Stomach (tissue), 9 donors: ENCODE measurements around the gene SMOC2. TPM values are rescaled to one million over a fixed set of nuclear protein-coding genes. Genes with fewer than 3 reads are reported as not detected.

Source experiments
- DNase-seq, 2 donors: peaks; one replicate each; pipeline versions ENCODE4 v3.0.0 to v3.0.0-alpha.2; 2013 to 2019
- H3K27ac ChIP-seq, 5 donors: fragments of 200-600 bp in 4 of 5; sonication (generic) in 4 of 5; one replicate each; pipeline ENCODE4 v1.5.1; 2013 to 2019; ENCODE audit warnings: mild to moderate bottlenecking in 1 of 5, moderate library complexity in 1 of 5
- H3K27me3 ChIP-seq, 3 donors: fragments of 200-600 bp; sonication (generic); one replicate each; pipeline ENCODE4 v1.5.1; 2017 to 2019; ENCODE audit warnings: mixed run types in 1 of 3
- H3K36me3 ChIP-seq, 4 donors: fragments of 200-600 bp; sonication (generic); 1 replicate in 3 of 4; 2 replicates in 1 of 4; pipeline ENCODE4 v1.5.1; 2016 to 2019
- H3K4me1 ChIP-seq, 4 donors: fragments of 200-600 bp; sonication (generic); one replicate each; pipeline ENCODE4 v1.5.1; 2016 to 2019
- H3K4me3 ChIP-seq, 4 donors: fragments of 200-600 bp; sonication (generic) in 3 of 4; one replicate each; pipeline ENCODE4 v1.5.1; 2016 to 2019; ENCODE audit warnings: mild to moderate bottlenecking in 1 of 4
- H3K9me3 ChIP-seq, 4 donors: fragments of 200-600 bp; sonication (generic); one replicate each; pipeline ENCODE4 v1.5.1; 2016 to 2019
- CTCF ChIP-seq, 7 experiments: fragments of 450-650 bp in 4 of 7; fragments of 200-600 bp in 3 of 7; sonication (generic) in 3 of 7; IDR thresholded peaks; one replicate each; pipeline ENCODE4 v1.5.1; 2016 to 2019; ENCODE audit warnings: antibody characterized with exemption in 7 of 7, control low read depth in 2 of 7, mild to moderate bottlenecking in 1 of 7
- EP300 ChIP-seq: sonication (generic); formaldehyde crosslinking; IDR thresholded peaks from one replicate; pipeline ENCODE4 v1.6.1; 2017; ENCODE audit warnings: antibody characterized with exemption
- POLR2A ChIP-seq, 4 donors: fragments of 450-650 bp; IDR thresholded peaks; one replicate each; pipeline ENCODE4 v1.6.1; 2016; ENCODE audit warnings: antibody characterized with exemption in 4 of 4, control low read depth in 2 of 4, mild to moderate bottlenecking in 1 of 4, moderate library complexity in 1 of 4
- POLR2AphosphoS5 ChIP-seq, 3 donors: sonication (generic); formaldehyde crosslinking; IDR thresholded peaks; one replicate each; pipeline ENCODE4 v1.6.1; 2016; ENCODE audit warnings: antibody characterized with exemption in 3 of 3
- WGBS, 5 donors: extraction: QIAGEN DNeasy Blood & Tissue Kit in 3 of 5; methylation state at CpG; one replicate each; pipeline versions ENCODE4 v1.1.5 to v1.1.7; 2013 to 2018; 5-methylcytosine and 5-hydroxymethylcytosine counted together
- intact Hi-C: fragments of 100-400 bp; cut with DNase I; formaldehyde crosslinking; loops from one replicate; pipeline ENCODE4 v1.15.1; 2023; ENCODE audit warnings: low total_unique reads
- polyA plus RNA-seq, 3 donors: library from polyadenylated mRNA; stranded (reverse); fragments of 200-250 nt; gene quantifications; one replicate each; pipeline ENCODE4 v1.2.3, GENCODE V29; 2013
- total RNA-seq, 5 donors: library from RNA; depleted of rRNA; stranded (reverse); fragments of >200 nt; gene quantifications; one replicate each; pipeline versions ENCODE4 v1.1.0 to v1.2.3, GENCODE V29; 2014 to 2016
- donor health status: healthy with polysubstance abuse.
- donor health status: Bipolar disorder and iron deficiency.
- donor health status: healthy.

SMOC2 gene
- total and polyA plus RNA-seq, 8 donors: 7.9 to 520 (median 76.9) TPM

- peak overlapping the region in 2 of 5 donors; percentile 15 to 41 for H3K27ac ChIP-seq
- DNase-seq: no peak
- H3K36me3 ChIP-seq: no peaks in the 10 kb centered on the region
- no peaks in the 10 kb centered on the region for H3K27me3 ChIP-seq
- 40 to 52% (median 44%) methylated on average over 7 of the region's 7 CpGs for WGBS, 5 donors
- intact Hi-C loops: no loop called here
- TF ChIP-seq CTCF (IDR thresholded peaks at IDR 0.05) (no peak), EP300 (no peak), POLR2A (IDR thresholded peaks at IDR 0.05) (no peak), POLR2AphosphoS5 (IDR thresholded peaks at IDR 0.05) (no peak)
- H3K4me3 ChIP-seq: no peak overlapping the region
- peaks cover 0 to 55% (median 18%) of the 10 kb centered on the region in 4 donors for H3K4me1 ChIP-seq
- no peaks in the 10 kb centered on the region for H3K9me3 ChIP-seq
Measured at GRCh38 chr6:168457653-168457934, 16.6 kb downstream of the SMOC2 start.

DNA sequence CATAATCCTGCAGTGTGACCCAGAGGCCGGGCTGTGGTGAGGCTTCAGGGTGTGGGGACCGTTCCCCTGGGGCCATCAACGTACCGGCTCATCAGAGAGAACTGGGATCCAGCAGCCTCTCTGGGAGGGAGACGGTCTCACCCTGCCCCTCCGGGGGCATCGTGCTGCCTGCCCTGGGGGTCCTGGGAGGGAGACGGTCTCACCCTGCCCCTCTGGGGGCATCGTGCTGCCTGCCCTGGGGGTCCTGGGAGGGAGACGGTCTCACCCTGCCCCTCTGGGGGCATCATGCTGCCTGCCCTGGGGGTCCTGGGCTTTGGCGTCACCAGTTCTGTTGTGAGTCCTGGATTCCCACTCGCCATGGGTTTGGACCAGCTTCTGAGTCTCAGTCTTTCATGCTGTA, 17.1 kb downstream of the SMOC2 start:
- Histone ChIP-seq H3K27me3 (no peaks in the 10 kb centered on the region), H3K4me3 (no peak overlapping the region), H3K4me1 (peaks cover 0 to 50% (median 13%) of the 10 kb centered on the region in 4 donors), H3K9me3 (no peaks in the 10 kb centered on the region), H3K36me3 (no peaks in the 10 kb centered on the region), H3K27ac (peak overlapping the region in 2 of 5 donors; percentile 15 to 41)
- no peak for TF ChIP-seq CTCF (IDR thresholded peaks at IDR 0.05)
- no peak for TF ChIP-seq POLR2A (IDR thresholded peaks at IDR 0.05)
- no peak for TF ChIP-seq POLR2AphosphoS5 (IDR thresholded peaks at IDR 0.05)
- TF ChIP-seq EP300: no peak
- 82 to 89% (median 87%) methylated on average over 9 to 12 of the region's 12 CpGs for WGBS, 5 donors
- no peak for DNase-seq
- intact Hi-C loops: no loop called here

DNA sequence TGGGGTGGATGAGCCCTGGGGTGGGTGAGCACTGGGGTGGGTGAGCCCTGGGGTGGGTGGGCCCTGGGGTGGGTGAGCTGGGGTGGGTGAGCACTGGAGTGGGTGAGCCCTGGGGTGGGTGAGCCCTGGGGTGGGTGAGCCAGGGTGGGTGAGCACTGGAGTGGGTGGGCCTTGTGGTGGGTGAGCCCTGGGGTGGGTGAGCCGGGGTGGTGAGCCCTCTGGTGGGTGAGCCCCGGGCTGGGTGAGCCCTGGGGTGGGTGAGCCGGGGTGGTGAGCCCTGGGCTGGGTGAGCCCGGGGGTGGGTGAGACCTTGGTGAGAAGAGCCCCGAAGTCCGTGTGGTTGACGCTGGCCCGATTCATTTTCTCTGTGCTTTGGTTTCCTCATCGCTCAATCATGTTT, 18.6 kb downstream of the SMOC2 start:
- intact Hi-C loops: no loop called here
- TF ChIP-seq POLR2AphosphoS5 (IDR thresholded peaks at IDR 0.05) (no peak), CTCF (IDR thresholded peaks at IDR 0.05) (no peak), POLR2A (IDR thresholded peaks at IDR 0.05) (no peak), EP300 (no peak)
- no peak overlapping the region for H3K4me3 ChIP-seq
- no peaks in the 10 kb centered on the region for H3K36me3 ChIP-seq
- H3K27ac ChIP-seq: no peak overlapping the region
- no peaks in the 10 kb centered on the region for H3K9me3 ChIP-seq
- DNase-seq: no peak
- H3K4me1 ChIP-seq: peaks cover 0 to 40% (median 11%) of the 10 kb centered on the region in 4 donors
- WGBS, 5 donors: 85 to 100% (median 97%) methylated on average over 7 to 9 of the region's 9 CpGs
- H3K27me3 ChIP-seq: no peaks in the 10 kb centered on the region

DNA sequence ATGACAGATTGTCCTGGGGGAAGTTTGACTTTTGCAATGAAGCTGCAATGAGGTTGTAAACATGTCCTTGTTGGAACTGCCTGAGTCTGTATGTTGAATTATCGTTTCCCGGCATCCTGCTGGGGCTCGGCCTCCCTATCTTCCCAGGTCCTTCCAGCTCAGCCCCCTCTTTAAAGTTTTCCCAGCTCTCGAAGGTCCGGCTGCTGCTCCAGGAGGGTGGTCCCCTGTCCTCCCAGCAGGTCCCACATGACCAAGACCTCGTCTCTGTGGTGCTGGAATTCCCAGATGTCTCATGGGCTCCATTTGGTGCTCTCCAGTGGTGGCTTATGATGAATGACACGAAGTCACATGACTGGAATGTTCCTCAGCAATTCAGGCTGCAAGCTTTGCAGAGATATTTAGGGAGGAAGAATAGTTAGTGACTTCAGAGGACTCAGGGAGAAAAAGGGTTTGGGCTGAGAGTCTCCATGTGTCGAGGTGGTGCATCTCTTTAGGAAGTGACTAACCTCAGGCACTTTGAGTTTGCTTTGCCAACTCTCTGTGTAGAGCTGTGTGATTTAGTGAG, 21.4 kb downstream of the SMOC2 start:
- no peaks in the 10 kb centered on the region for H3K9me3 ChIP-seq
- WGBS, 5 donors: 55 to 80% (median 72%) methylated on average over 8 of the region's 8 CpGs
- H3K36me3 ChIP-seq: no peaks in the 10 kb centered on the region
- no peaks in the 10 kb centered on the region for H3K27me3 ChIP-seq
- intact Hi-C loops: no loop called here
- no peak for DNase-seq
- no peak overlapping the region for H3K4me3 ChIP-seq
- peak overlapping the region in 2 of 5 donors; percentile 9 to 49 for H3K27ac ChIP-seq
- peaks cover 0 to 32% (median 6%) of the 10 kb centered on the region in 4 donors for H3K4me1 ChIP-seq
- no peak for TF ChIP-seq CTCF (IDR thresholded peaks at IDR 0.05)
- no peak for TF ChIP-seq POLR2AphosphoS5 (IDR thresholded peaks at IDR 0.05)
- no peak for TF ChIP-seq EP300
- no peak for TF ChIP-seq POLR2A (IDR thresholded peaks at IDR 0.05)
